GM12892 (cell line): Measurements from ENCODE around the gene CXCR5.

Source experiments
- POLR2A ChIP-seq: IDR thresholded peaks from 2 replicates; pipeline ENCODE4 v1.6.1; 2011; ENCODE audit warnings: low read depth, low read length, control low read depth
- TAF1 ChIP-seq: IDR thresholded peaks from 2 replicates; pipeline ENCODE4 v1.6.1; 2011; ENCODE audit warnings: low read depth, mild to moderate bottlenecking, control low read depth, low read length, borderline replicate concordance

GRCh38 chr11:118841469-118842242, 42.0 kb upstream of the CXCR5 start:
- TF ChIP-seq TAF1 (no peak), POLR2A (peak; percentile 27; the same call in 1 of the 2 replicates)
